ENCODE results near the gene MARCHF10. TPM values are rescaled to one million over a fixed set of nuclear protein-coding genes. Genes with fewer than 3 reads are reported as not detected.
A peak's percentile ranks its signal among the peaks of the same experiment; 100 is the strongest.

The MARCHF10 gene, protein sequence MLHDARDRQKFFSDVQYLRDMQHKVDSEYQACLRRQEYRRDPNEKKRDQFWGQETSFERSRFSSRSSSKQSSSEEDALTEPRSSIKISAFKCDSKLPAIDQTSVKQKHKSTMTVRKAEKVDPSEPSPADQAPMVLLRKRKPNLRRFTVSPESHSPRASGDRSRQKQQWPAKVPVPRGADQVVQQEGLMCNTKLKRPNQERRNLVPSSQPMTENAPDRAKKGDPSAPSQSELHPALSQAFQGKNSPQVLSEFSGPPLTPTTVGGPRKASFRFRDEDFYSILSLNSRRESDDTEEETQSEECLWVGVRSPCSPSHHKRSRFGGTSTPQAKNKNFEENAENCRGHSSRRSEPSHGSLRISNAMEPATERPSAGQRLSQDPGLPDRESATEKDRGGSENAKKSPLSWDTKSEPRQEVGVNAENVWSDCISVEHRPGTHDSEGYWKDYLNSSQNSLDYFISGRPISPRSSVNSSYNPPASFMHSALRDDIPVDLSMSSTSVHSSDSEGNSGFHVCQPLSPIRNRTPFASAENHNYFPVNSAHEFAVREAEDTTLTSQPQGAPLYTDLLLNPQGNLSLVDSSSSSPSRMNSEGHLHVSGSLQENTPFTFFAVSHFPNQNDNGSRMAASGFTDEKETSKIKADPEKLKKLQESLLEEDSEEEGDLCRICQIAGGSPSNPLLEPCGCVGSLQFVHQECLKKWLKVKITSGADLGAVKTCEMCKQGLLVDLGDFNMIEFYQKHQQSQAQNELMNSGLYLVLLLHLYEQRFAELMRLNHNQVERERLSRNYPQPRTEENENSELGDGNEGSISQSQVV
- not detected for total RNA-seq (2013)
- polyA plus RNA-seq (not detected), polyA minus RNA-seq (not detected in 2 replicates), total RNA-seq (0 to 1.2 (median 0) reads per million in 11 experiments)

DNA sequence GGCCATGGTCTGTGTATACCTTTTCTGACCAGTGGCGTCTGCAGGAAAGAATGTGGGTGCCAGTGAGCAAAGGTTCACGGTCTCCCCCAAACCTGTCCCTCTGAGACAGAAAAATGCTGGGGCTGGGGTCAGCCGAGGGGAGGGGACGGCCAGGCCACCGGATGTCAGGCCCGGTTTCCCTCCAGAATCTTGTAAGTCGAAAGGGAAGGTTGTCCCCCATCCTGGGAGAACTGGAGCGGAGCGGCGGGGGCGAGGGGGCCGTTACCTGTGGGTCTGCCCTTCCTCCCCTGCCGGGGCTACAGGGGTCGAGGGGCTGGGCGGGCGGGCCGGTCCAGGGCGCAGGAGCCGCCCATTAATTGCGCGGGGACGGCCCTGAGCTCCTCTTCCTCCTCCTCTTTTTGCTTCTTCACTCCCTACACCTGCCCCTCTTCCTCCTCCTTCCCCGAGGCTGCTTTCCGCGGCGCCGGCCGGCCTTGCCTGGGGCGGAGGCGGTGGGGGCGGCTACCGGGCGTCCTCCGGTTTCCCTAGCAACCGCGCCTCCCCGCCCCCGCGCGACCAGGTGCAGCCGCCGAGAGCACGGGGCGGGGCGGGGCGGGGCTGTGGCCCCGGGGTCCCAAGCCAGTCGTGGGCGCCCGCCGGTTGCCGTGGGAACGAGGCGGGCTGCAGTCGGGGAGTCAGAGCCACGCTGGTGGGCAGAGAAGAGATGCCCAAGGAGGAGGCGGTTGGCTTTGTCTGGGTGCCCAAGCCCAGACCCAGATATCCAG, at the start of gene MARCHF10:
Gene MARCHF10, minus strand, starts transcription at position 503 of the 764 bp plus-strand sequence. CDS start 6,579 bp downstream, outside the sequence.
- Mint-ChIP-seq H3K27ac (no peak within 1 kb of the TSS), H3K27me3 (ENCODE audit: low read depth in 3 of 3) (peaks cover 15 to 19% (median 16%) of the 10 kb centered on the region in 3 donors), H3K9me3 (peaks cover 0 to 2% (median 0%) of the 10 kb centered on the region in 7 donors), H3K4me1 (peaks cover 7% of the 10 kb centered on the region), H3K36me3 (no peaks in the 10 kb centered on the region), H3K4me3 (peak within 1 kb of the TSS; percentile 25 to 66)
- H3K79me2 ChIP-seq (ENCODE audit: insufficient read depth, low read length) = no peaks in the 10 kb centered on the region
- no peaks in the 10 kb centered on the region for H3K9me3 ChIP-seq (replicated peaks in 1 of 2; ENCODE audit: control insufficient read depth in 1 of 2, insufficient read depth in 1 of 2, low read length in 2 of 2)
- H2AFZ ChIP-seq (ENCODE audit: insufficient read depth, low read depth, low read length, poor library complexity, severe bottlenecking) = no peak within 1 kb of the TSS
- peaks cover 0 to 5% of the 10 kb centered on the region in 2 donors for H3K4me1 ChIP-seq (ENCODE audit: control insufficient read depth in 1 of 2, insufficient read depth in 2 of 2, low read length in 2 of 2)
- H3K4me3 ChIP-seq (replicated peaks in 1 of 3; ENCODE audit: low read depth in 2 of 3, low read length in 3 of 3) = no peak within 1 kb of the TSS
- H3K4me2 ChIP-seq (replicated peaks; ENCODE audit: extremely low read depth, low read length, poor library complexity, severe bottlenecking) = peak within 1 kb of the TSS; percentile 33
- H3K27me3 ChIP-seq (ENCODE audit: control insufficient read depth in 2 of 2, insufficient read depth in 2 of 2, low read length in 2 of 2) = peaks cover 8 to 21% of the 10 kb centered on the region in 2 donors
- no peak within 1 kb of the TSS for H3K27ac ChIP-seq (ENCODE audit: low read depth in 1 of 2, low read length in 2 of 2)
- no peak within 1 kb of the TSS for H3K9ac ChIP-seq (ENCODE audit: insufficient read depth, low read length, poor library complexity, severe bottlenecking)
- TF ChIP-seq, protein P1, sequence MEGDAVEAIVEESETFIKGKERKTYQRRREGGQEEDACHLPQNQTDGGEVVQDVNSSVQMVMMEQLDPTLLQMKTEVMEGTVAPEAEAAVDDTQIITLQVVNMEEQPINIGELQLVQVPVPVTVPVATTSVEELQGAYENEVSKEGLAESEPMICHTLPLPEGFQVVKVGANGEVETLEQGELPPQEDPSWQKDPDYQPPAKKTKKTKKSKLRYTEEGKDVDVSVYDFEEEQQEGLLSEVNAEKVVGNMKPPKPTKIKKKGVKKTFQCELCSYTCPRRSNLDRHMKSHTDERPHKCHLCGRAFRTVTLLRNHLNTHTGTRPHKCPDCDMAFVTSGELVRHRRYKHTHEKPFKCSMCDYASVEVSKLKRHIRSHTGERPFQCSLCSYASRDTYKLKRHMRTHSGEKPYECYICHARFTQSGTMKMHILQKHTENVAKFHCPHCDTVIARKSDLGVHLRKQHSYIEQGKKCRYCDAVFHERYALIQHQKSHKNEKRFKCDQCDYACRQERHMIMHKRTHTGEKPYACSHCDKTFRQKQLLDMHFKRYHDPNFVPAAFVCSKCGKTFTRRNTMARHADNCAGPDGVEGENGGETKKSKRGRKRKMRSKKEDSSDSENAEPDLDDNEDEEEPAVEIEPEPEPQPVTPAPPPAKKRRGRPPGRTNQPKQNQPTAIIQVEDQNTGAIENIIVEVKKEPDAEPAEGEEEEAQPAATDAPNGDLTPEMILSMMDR (IDR thresholded peaks at IDR 0.05) = no peak
- 8% methylated on average over 57 of the region's 57 CpGs for WGBS (ENCODE audit: insufficient coverage)
- intact Hi-C loops (cut with micrococcal nuclease) = no loop called here
- no peak for DNase-seq
- H4K20me1 ChIP-seq (ENCODE audit: insufficient read depth, low read length) = no peaks in the 10 kb centered on the region
- H3K36me3 ChIP-seq (replicated peaks in 1 of 2; ENCODE audit: control insufficient read depth in 1 of 2, insufficient read depth in 2 of 2, low read length in 2 of 2) = no peaks in the 10 kb centered on the region

DNA sequence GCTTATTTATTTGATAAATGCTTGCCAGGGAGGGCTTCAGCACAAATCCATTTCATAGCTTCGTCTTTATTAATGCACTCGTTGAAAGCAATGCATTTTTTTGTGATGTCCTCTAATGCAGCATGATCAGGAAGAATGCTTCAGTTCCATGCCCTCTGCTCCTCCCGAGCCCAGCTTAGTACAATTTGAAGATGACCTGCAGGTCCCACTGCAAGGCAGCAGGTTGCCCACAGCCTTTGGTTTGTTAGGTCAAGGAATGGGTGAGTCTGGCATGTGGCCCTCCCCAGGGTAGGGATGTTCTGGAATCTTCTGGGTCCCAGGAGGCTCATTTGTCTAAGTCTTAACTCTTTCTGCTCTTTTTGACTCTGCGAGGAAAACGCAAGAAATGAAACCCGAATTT, 49.4 kb upstream of the MARCHF10 start:
- TF ChIP-seq, protein P1 (IDR thresholded peaks at IDR 0.05) = no peak
- intact Hi-C loops (cut with micrococcal nuclease) = no loop called here
- Mint-ChIP-seq H3K27ac (no peak overlapping the region), H3K4me3 (no peak overlapping the region), H3K36me3 (no peaks in the 10 kb centered on the region), H3K4me1 (no peaks in the 10 kb centered on the region), H3K9me3 (peaks cover 0 to 2% (median 0%) of the 10 kb centered on the region in 7 donors), H3K27me3 (ENCODE audit: low read depth in 3 of 3) (peaks cover 3 to 13% (median 6%) of the 10 kb centered on the region in 3 donors)
- Histone ChIP-seq H3K4me2 (replicated peaks; ENCODE audit: extremely low read depth, low read length, poor library complexity, severe bottlenecking) (no peak overlapping the region), H3K9ac (ENCODE audit: insufficient read depth, low read length, poor library complexity, severe bottlenecking) (no peak overlapping the region), H3K27ac (ENCODE audit: low read depth in 1 of 2, low read length in 2 of 2) (no peak overlapping the region), H2AFZ (ENCODE audit: insufficient read depth, low read depth, low read length, poor library complexity, severe bottlenecking) (no peak overlapping the region), H3K9me3 (replicated peaks in 1 of 2; ENCODE audit: control insufficient read depth in 1 of 2, insufficient read depth in 1 of 2, low read length in 2 of 2) (no peaks in the 10 kb centered on the region), H3K36me3 (replicated peaks in 1 of 2; ENCODE audit: control insufficient read depth in 1 of 2, insufficient read depth in 2 of 2, low read length in 2 of 2) (no peaks in the 10 kb centered on the region), H3K79me2 (ENCODE audit: insufficient read depth, low read length) (no peaks in the 10 kb centered on the region), H3K27me3 (ENCODE audit: control insufficient read depth in 2 of 2, insufficient read depth in 2 of 2, low read length in 2 of 2) (no peaks in the 10 kb centered on the region), H3K4me3 (replicated peaks in 1 of 3; ENCODE audit: low read depth in 2 of 3, low read length in 3 of 3) (no peak overlapping the region), H3K4me1 (ENCODE audit: control insufficient read depth in 1 of 2, insufficient read depth in 2 of 2, low read length in 2 of 2) (no peaks in the 10 kb centered on the region), H4K20me1 (ENCODE audit: insufficient read depth, low read length) (no peaks in the 10 kb centered on the region)
- 95% methylated on average over 4 of the region's 6 CpGs for WGBS (ENCODE audit: insufficient coverage)
- no peak for DNase-seq

Measured in CD14-positive monocyte (primary cell).